Measurements from ENCODE around the gene SLC37A1.
"Not testable (repeated sequence)": the region's sequence is repeated elsewhere in the genome, so short reads cannot be mapped to it uniquely, and the experiment has no call there.

SLC37A1 gene

GRCh38 chr21:42624095-42624790, 110.6 kb downstream of the SLC37A1 start:
- no peak for DNase-seq

- DNase-seq: no peak
Observed at GRCh38 chr21:42624936-42625335, 111.3 kb downstream of the SLC37A1 start.

- DNase-seq: no peak
Observed at GRCh38 chr21:42626171-42626570, 112.5 kb downstream of the SLC37A1 start.

- DNase-seq: no peak
Observed at GRCh38 chr21:42627527-42628289, 114.1 kb downstream of the SLC37A1 start.

- not testable (repeated sequence) for DNase-seq
Observed at GRCh38 chr21:42628466-42629061, 114.9 kb downstream of the SLC37A1 start.

- DNase-seq: no peak
Observed at GRCh38 chr21:42629933-42630589, 116.4 kb downstream of the SLC37A1 start.

GRCh38 chr21:42630626-42631025, 117.0 kb downstream of the SLC37A1 start:
- no peak for DNase-seq
